ENCODE results near the gene SLC12A5.

- TF ChIP-seq ZSCAN18 (CRISPR knock-in tag; IDR thresholded peaks at IDR 0.05) = no peak
- TF ChIP-seq, protein P1, sequence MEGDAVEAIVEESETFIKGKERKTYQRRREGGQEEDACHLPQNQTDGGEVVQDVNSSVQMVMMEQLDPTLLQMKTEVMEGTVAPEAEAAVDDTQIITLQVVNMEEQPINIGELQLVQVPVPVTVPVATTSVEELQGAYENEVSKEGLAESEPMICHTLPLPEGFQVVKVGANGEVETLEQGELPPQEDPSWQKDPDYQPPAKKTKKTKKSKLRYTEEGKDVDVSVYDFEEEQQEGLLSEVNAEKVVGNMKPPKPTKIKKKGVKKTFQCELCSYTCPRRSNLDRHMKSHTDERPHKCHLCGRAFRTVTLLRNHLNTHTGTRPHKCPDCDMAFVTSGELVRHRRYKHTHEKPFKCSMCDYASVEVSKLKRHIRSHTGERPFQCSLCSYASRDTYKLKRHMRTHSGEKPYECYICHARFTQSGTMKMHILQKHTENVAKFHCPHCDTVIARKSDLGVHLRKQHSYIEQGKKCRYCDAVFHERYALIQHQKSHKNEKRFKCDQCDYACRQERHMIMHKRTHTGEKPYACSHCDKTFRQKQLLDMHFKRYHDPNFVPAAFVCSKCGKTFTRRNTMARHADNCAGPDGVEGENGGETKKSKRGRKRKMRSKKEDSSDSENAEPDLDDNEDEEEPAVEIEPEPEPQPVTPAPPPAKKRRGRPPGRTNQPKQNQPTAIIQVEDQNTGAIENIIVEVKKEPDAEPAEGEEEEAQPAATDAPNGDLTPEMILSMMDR (IDR thresholded peaks at IDR 0.05) = no peak
- TF ChIP-seq, protein P2, sequence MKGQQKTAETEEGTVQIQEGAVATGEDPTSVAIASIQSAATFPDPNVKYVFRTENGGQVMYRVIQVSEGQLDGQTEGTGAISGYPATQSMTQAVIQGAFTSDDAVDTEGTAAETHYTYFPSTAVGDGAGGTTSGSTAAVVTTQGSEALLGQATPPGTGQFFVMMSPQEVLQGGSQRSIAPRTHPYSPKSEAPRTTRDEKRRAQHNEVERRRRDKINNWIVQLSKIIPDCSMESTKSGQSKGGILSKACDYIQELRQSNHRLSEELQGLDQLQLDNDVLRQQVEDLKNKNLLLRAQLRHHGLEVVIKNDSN (CRISPR knock-in tag; IDR thresholded peaks at IDR 0.05) = no peak
- no peak for TF ChIP-seq USF2 (CRISPR knock-in tag; IDR thresholded peaks at IDR 0.05)
- TF ChIP-seq, protein P3, sequence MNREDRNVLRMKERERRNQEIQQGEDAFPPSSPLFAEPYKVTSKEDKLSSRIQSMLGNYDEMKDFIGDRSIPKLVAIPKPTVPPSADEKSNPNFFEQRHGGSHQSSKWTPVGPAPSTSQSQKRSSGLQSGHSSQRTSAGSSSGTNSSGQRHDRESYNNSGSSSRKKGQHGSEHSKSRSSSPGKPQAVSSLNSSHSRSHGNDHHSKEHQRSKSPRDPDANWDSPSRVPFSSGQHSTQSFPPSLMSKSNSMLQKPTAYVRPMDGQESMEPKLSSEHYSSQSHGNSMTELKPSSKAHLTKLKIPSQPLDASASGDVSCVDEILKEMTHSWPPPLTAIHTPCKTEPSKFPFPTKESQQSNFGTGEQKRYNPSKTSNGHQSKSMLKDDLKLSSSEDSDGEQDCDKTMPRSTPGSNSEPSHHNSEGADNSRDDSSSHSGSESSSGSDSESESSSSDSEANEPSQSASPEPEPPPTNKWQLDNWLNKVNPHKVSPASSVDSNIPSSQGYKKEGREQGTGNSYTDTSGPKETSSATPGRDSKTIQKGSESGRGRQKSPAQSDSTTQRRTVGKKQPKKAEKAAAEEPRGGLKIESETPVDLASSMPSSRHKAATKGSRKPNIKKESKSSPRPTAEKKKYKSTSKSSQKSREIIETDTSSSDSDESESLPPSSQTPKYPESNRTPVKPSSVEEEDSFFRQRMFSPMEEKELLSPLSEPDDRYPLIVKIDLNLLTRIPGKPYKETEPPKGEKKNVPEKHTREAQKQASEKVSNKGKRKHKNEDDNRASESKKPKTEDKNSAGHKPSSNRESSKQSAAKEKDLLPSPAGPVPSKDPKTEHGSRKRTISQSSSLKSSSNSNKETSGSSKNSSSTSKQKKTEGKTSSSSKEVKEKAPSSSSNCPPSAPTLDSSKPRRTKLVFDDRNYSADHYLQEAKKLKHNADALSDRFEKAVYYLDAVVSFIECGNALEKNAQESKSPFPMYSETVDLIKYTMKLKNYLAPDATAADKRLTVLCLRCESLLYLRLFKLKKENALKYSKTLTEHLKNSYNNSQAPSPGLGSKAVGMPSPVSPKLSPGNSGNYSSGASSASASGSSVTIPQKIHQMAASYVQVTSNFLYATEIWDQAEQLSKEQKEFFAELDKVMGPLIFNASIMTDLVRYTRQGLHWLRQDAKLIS (CRISPR knock-in tag; IDR thresholded peaks at IDR 0.05; ENCODE audit: borderline replicate concordance) = no peak
Observed at GRCh38 chr20:46084805-46085178, 55.8 kb downstream of the SLC12A5 start.
